ENCODE data around the gene SUGCT.
"Not testable (repeated sequence)": the region's sequence is repeated elsewhere in the genome, so short reads cannot be mapped to it uniquely, and the experiment has no call there.

The SUGCT gene

DNA sequence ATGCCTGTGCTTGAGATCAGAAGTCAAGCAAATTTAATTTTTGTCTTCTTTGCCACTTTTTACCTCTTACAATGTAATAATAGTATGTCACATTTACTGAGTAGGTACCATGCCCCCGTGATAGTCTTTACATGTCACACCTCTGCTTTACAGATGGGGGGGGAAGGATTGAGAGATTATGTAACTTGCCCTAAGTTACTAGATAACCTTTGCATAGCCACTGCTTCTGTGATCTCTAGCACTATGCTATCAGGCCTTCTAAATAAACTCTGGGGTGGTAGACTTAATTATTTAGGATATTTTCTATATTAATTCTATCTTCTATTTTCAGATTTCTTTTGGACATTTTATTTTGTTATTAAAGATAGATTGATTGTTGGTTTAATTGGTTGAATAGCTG lies 514.4 kb downstream of the SUGCT start:
- no peak overlapping the region for H3K9ac ChIP-seq (ENCODE audit: low read depth, low read length)
- no peaks in the 10 kb centered on the region for H3K27me3 ChIP-seq (ENCODE audit: control insufficient read depth, insufficient read depth, low read length)
- no peaks in the 10 kb centered on the region for H3K9me3 ChIP-seq (ENCODE audit: control insufficient read depth, insufficient read depth, low read length)
- H3K4me1 ChIP-seq (ENCODE audit: control insufficient read depth, insufficient read depth, low read length) = no peaks in the 10 kb centered on the region
- H3K4me3 ChIP-seq (ENCODE audit: low read depth, low read length) = no peak overlapping the region
- no peaks in the 10 kb centered on the region for H3K36me3 ChIP-seq (ENCODE audit: control insufficient read depth, insufficient read depth, low read length)

DNA sequence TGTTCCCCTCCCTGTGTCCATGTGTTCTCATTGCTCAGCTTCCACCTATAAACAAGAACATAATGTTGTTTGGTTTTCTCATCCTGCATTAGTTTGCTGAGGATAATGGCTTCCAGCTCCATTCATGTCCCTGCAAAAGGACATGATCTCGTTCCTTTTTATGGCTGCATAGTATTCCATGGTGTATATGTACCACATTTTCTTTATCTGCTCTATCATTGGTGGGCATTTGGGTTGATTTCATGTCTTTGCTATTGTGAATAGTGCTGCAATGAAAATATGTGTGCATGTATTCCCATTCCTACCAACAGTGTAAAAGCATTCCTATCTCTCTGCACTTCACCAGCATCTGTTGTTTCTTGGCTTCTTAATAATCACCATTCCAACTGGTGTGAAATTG lies 516.1 kb downstream of the SUGCT start:
- H3K4me1 ChIP-seq (ENCODE audit: control insufficient read depth, insufficient read depth, low read length) = not testable (repeated sequence)

DNA sequence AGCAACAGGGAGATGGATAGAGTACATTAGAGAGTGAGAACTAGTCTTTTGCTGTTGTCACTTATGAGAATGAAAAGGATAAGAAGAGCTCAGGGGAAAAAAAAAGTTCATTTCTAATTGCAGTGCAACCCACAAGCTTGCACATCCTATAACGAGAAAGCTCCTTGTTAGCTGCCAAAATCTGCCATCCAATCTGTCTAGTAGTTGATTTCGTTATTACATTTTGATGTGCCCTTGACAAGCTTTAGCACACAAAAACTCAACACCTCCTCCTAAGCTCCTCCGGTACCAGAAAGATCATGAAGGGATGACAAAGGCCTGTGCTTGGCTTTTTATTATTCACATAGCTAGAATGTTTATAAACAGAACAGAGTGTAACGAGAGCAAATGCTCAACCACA lies 519.4 kb downstream of the SUGCT start:
- no peaks in the 10 kb centered on the region for H3K9me3 ChIP-seq (ENCODE audit: control insufficient read depth, insufficient read depth, low read length)
- H3K9ac ChIP-seq (ENCODE audit: low read depth, low read length) = no peak overlapping the region
- no peaks in the 10 kb centered on the region for H3K4me1 ChIP-seq (ENCODE audit: control insufficient read depth, insufficient read depth, low read length)
- H3K27me3 ChIP-seq (ENCODE audit: control insufficient read depth, insufficient read depth, low read length) = no peaks in the 10 kb centered on the region
- no peaks in the 10 kb centered on the region for H3K36me3 ChIP-seq (ENCODE audit: control insufficient read depth, insufficient read depth, low read length)
- no peak overlapping the region for H3K4me3 ChIP-seq (ENCODE audit: low read depth, low read length)

More for the DNA sequence above, 516.1 kb downstream of the SUGCT start:
- H3K9me3 ChIP-seq (ENCODE audit: control insufficient read depth, insufficient read depth, low read length); H3K4me3 ChIP-seq (ENCODE audit: low read depth, low read length); H3K9ac ChIP-seq (ENCODE audit: low read depth, low read length); H3K36me3 ChIP-seq (ENCODE audit: control insufficient read depth, insufficient read depth, low read length); H3K27me3 ChIP-seq (ENCODE audit: control insufficient read depth, insufficient read depth, low read length): not testable (repeated sequence)

DNA sequence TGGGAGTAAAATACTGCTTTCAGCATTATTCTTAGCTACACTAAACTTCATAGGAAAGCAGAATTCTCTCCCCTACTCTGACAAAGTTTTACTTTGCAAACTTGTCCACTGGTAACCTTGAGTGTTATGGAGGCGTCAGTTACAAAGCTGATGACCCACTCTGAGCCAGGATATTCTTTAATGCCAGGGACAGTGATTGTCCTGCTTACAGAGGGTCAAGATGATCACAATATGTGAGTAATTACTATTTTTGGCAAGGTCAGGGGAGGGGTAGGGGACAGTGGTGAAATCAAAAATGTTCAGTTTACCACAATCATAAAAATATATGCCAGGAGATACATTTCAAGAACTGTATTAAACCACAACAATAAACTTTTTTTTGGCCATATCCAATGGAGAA lies 520.6 kb downstream of the SUGCT start:
- H3K36me3 ChIP-seq (ENCODE audit: control insufficient read depth, insufficient read depth, low read length) = no peaks in the 10 kb centered on the region
- no peaks in the 10 kb centered on the region for H3K4me1 ChIP-seq (ENCODE audit: control insufficient read depth, insufficient read depth, low read length)
- no peaks in the 10 kb centered on the region for H3K9me3 ChIP-seq (ENCODE audit: control insufficient read depth, insufficient read depth, low read length)
- H3K9ac ChIP-seq (ENCODE audit: low read depth, low read length) = no peak overlapping the region
- no peak overlapping the region for H3K4me3 ChIP-seq (ENCODE audit: low read depth, low read length)
- H3K27me3 ChIP-seq (ENCODE audit: control insufficient read depth, insufficient read depth, low read length) = no peaks in the 10 kb centered on the region

DNA sequence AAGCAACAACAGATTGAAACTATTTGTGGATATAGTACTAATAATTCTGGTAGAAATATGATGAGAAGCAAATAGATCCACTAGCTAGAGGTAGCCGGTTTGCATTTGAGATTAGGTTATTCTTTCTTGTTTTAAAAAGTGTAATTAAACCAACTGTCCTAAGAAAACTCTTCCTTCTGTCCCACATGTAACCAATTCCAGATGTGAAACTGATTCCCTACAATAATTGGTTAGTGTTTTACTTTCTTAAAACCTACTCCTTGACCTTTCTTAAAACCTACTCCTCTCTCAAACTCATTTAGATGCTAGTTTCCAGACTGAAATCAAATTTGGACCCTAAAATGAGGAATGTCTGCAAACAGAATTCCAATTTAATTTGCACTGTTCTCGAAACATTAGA lies 521.5 kb downstream of the SUGCT start:
- H3K27me3 ChIP-seq (ENCODE audit: control insufficient read depth, insufficient read depth, low read length) = no peaks in the 10 kb centered on the region
- no peaks in the 10 kb centered on the region for H3K36me3 ChIP-seq (ENCODE audit: control insufficient read depth, insufficient read depth, low read length)
- no peak overlapping the region for H3K4me3 ChIP-seq (ENCODE audit: low read depth, low read length)
- no peaks in the 10 kb centered on the region for H3K4me1 ChIP-seq (ENCODE audit: control insufficient read depth, insufficient read depth, low read length)
- H3K9me3 ChIP-seq (ENCODE audit: control insufficient read depth, insufficient read depth, low read length) = no peaks in the 10 kb centered on the region
- H3K9ac ChIP-seq (ENCODE audit: low read depth, low read length) = no peak overlapping the region

DNA sequence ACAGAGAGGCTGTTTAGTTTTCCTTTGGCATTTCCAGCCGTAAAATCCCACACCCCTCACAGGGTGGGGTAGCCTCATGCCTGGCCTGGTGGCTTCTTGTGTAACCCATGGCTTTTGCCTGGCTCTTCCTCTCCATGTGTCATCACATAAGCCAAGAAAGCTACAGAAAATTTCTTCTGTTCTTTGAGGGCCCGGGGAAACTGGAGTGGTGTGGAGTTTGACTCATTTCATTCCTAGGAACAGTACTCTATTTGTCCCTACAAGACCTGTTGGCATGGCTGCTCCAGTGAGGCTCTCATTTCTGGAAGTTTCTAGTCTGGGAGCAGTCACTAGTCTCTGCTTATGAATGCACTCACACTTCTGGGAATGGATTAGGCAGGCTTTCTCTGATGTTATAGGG lies 523.9 kb downstream of the SUGCT start:
- Histone ChIP-seq H3K27me3 (ENCODE audit: control insufficient read depth, insufficient read depth, low read length) (no peaks in the 10 kb centered on the region), H3K9ac (ENCODE audit: low read depth, low read length) (no peak overlapping the region), H3K9me3 (ENCODE audit: control insufficient read depth, insufficient read depth, low read length) (no peaks in the 10 kb centered on the region), H3K4me3 (ENCODE audit: low read depth, low read length) (no peak overlapping the region), H3K4me1 (ENCODE audit: control insufficient read depth, insufficient read depth, low read length) (no peaks in the 10 kb centered on the region), H3K36me3 (ENCODE audit: control insufficient read depth, insufficient read depth, low read length) (no peaks in the 10 kb centered on the region)

DNA sequence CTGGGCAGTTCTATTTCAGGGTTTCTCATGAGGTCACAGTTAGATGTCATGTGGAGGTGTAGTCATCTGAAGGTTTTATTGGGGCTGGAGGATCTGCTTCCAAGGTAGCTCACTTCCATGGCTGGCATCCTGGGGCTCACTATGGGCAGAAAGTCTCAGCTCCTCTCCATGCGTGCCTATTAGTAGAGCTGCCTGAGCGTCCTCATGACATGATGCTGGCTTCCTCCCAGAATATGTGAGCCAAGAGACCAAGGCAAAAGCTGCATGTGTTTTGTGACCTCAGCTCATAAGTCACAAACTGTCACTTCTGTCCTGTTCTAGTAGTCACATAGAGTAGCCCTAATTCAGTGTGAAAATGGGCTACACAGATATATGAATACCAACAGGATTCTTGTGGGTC lies 524.4 kb downstream of the SUGCT start:
- Histone ChIP-seq H3K27me3 (ENCODE audit: control insufficient read depth, insufficient read depth, low read length) (no peaks in the 10 kb centered on the region), H3K4me1 (ENCODE audit: control insufficient read depth, insufficient read depth, low read length) (no peaks in the 10 kb centered on the region), H3K9ac (ENCODE audit: low read depth, low read length) (no peak overlapping the region), H3K4me3 (ENCODE audit: low read depth, low read length) (no peak overlapping the region), H3K36me3 (ENCODE audit: control insufficient read depth, insufficient read depth, low read length) (no peaks in the 10 kb centered on the region), H3K9me3 (ENCODE audit: control insufficient read depth, insufficient read depth, low read length) (no peaks in the 10 kb centered on the region)

DNA sequence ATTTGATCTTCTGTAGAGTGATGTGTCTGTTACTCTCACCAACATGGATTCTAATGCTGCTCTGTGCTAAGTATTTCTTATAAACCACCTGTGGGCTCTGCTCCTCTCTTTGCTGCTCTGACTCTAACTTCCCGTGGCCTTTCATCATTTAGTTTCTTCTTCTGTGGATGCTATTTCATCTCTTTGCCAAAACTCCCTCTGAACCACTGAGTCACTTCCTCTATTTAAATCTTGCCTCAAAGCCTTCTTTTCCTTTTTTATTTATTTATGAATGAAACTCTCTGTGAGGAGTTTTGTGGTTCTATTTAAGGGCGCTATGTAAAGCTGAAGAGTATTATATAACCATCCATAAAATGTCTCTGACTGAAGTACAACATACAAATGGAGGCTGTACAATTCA lies 538.5 kb downstream of the SUGCT start:
- Histone ChIP-seq H3K36me3 (ENCODE audit: control insufficient read depth, insufficient read depth, low read length) (no peaks in the 10 kb centered on the region), H3K27me3 (ENCODE audit: control insufficient read depth, insufficient read depth, low read length) (no peaks in the 10 kb centered on the region), H3K9ac (ENCODE audit: low read depth, low read length) (no peak overlapping the region), H3K4me3 (ENCODE audit: low read depth, low read length) (no peak overlapping the region), H3K4me1 (ENCODE audit: control insufficient read depth, insufficient read depth, low read length) (no peaks in the 10 kb centered on the region), H3K9me3 (ENCODE audit: control insufficient read depth, insufficient read depth, low read length) (no peaks in the 10 kb centered on the region)

DNA sequence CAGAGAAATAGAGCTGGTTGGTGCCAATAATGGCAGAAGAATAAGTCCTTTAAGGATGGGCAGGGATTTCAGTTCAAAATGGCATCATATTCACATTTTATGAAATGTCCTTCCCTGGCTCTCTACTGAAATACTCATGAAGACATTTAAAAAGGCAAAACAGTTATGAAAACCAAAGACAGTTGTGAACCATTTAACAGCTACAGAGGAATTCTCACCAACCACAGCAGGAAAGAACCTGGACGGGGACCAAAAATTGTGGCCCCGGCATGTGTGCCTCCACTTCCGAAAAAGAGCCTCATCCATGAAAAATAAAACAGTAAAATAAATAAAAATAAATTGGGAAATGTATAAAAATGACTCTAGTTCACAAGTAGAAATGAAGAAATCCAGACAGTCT lies 539.5 kb downstream of the SUGCT start:
- Histone ChIP-seq H3K9ac (ENCODE audit: low read depth, low read length) (no peak overlapping the region), H3K36me3 (ENCODE audit: control insufficient read depth, insufficient read depth, low read length) (no peaks in the 10 kb centered on the region), H3K9me3 (ENCODE audit: control insufficient read depth, insufficient read depth, low read length) (no peaks in the 10 kb centered on the region), H3K4me3 (ENCODE audit: low read depth, low read length) (no peak overlapping the region), H3K4me1 (ENCODE audit: control insufficient read depth, insufficient read depth, low read length) (no peaks in the 10 kb centered on the region), H3K27me3 (ENCODE audit: control insufficient read depth, insufficient read depth, low read length) (no peaks in the 10 kb centered on the region)

DNA sequence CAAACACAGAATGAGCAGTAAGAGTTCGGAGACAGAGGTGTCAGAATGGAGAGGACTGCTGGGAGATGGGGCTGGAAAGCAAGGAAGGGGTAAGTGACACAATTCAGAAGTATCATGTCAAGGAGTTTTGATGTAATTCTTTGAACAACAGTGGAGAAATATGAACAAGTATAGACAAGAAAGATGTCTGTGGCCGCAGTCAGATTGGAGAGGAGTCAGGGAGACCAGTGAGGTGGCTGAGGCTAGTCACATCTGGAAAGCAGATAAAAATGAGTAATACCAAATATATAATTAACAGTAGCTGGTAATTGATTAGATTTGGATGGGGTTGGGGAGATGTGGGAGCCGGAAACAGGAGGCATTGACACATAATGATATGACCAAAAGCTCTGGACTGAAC lies 540.9 kb downstream of the SUGCT start:
- no peaks in the 10 kb centered on the region for H3K9me3 ChIP-seq (ENCODE audit: control insufficient read depth, insufficient read depth, low read length)
- H3K9ac ChIP-seq (ENCODE audit: low read depth, low read length) = no peak overlapping the region
- H3K27me3 ChIP-seq (ENCODE audit: control insufficient read depth, insufficient read depth, low read length) = no peaks in the 10 kb centered on the region
- H3K4me1 ChIP-seq (ENCODE audit: control insufficient read depth, insufficient read depth, low read length) = no peaks in the 10 kb centered on the region
- H3K4me3 ChIP-seq (ENCODE audit: low read depth, low read length) = no peak overlapping the region
- no peaks in the 10 kb centered on the region for H3K36me3 ChIP-seq (ENCODE audit: control insufficient read depth, insufficient read depth, low read length)

DNA sequence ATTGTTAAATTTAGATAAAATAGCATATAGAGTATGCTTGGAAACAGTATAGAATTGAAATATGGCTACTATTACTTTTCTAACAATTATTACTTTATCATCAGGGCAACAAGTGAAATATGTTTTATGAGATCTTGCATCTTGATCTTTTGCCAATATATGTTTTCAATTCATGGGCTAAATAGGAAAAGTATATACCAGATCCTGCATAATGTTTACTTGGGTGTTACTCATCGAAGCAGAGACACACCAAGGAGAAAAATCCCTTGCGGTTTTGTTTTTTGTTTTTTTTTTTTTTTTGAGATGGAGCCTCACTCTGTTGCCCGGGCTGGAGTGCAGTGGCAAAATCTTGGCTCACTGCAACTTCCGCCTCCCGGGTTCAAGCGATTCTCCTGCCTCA lies 541.4 kb downstream of the SUGCT start:
- no peaks in the 10 kb centered on the region for H3K9me3 ChIP-seq (ENCODE audit: control insufficient read depth, insufficient read depth, low read length)
- H3K27me3 ChIP-seq (ENCODE audit: control insufficient read depth, insufficient read depth, low read length) = no peaks in the 10 kb centered on the region
- no peak overlapping the region for H3K9ac ChIP-seq (ENCODE audit: low read depth, low read length)
- no peak overlapping the region for H3K4me3 ChIP-seq (ENCODE audit: low read depth, low read length)
- no peaks in the 10 kb centered on the region for H3K36me3 ChIP-seq (ENCODE audit: control insufficient read depth, insufficient read depth, low read length)
- H3K4me1 ChIP-seq (ENCODE audit: control insufficient read depth, insufficient read depth, low read length) = no peaks in the 10 kb centered on the region

DNA sequence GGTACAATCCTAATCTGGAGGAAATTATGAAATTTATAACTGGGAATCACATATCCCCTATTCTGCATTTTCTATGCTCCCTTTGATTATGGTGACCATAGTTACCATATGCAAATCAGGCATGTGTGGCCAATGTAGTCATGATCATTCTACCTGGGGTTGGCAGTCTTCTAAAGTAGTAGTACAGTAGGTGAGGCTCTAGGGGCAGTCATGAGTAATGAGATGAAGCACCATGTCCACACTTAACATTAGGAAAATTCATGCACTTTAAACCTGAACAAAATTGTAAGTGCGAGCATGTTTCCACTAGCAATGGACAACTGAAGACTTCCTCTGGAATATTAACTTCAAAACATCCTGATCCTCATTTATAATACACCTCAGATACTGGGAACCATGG lies 545.9 kb downstream of the SUGCT start:
- no peaks in the 10 kb centered on the region for H3K36me3 ChIP-seq (ENCODE audit: control insufficient read depth, insufficient read depth, low read length)
- no peaks in the 10 kb centered on the region for H3K9me3 ChIP-seq (ENCODE audit: control insufficient read depth, insufficient read depth, low read length)
- H3K4me1 ChIP-seq (ENCODE audit: control insufficient read depth, insufficient read depth, low read length) = no peaks in the 10 kb centered on the region
- H3K4me3 ChIP-seq (ENCODE audit: low read depth, low read length) = no peak overlapping the region
- H3K9ac ChIP-seq (ENCODE audit: low read depth, low read length) = no peak overlapping the region
- no peaks in the 10 kb centered on the region for H3K27me3 ChIP-seq (ENCODE audit: control insufficient read depth, insufficient read depth, low read length)

DNA sequence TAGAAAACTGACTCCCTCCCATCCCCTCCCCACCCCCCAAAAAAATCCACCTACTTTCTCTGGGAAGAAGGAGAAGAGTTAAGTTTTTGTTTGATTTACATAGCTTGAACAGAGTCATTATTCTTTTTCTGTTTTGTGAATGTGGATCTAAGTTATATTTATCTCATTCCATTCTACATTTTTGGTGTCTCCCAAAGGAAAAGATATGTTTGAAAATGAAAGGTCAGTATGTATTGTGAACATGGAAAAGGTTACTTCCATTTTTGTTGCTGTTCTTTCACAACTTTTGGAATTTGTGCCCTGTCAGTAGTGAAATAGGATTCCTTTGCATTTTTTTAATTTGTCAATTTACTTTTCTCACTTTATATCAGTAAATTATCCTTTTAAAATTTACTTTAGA lies 547.9 kb downstream of the SUGCT start:
- Histone ChIP-seq H3K9ac (ENCODE audit: low read depth, low read length) (no peak overlapping the region), H3K9me3 (ENCODE audit: control insufficient read depth, insufficient read depth, low read length) (no peaks in the 10 kb centered on the region), H3K4me3 (ENCODE audit: low read depth, low read length) (no peak overlapping the region), H3K36me3 (ENCODE audit: control insufficient read depth, insufficient read depth, low read length) (no peaks in the 10 kb centered on the region), H3K27me3 (ENCODE audit: control insufficient read depth, insufficient read depth, low read length) (no peaks in the 10 kb centered on the region), H3K4me1 (ENCODE audit: control insufficient read depth, insufficient read depth, low read length) (no peaks in the 10 kb centered on the region)

Measured in iPS-15b (cell line).